Brain microvascular endothelial cell (primary cell): ENCODE measurements around the gene CLDN9.

Experiments
- DNase-seq: peaks from one replicate; pipeline ENCODE4 v3.0.0-alpha.2; 2020
- H3K27ac ChIP-seq: fragments of 250-450 bp; sonication (Bioruptor Pico); 2 replicates; pipeline ENCODE4 v1.5.1; 2020; ENCODE audit warnings: mild to moderate bottlenecking, moderate library complexity
- H3K27me3 ChIP-seq: fragments of 250-450 bp; sonication (Bioruptor Pico); replicated peaks from 2 replicates; pipeline ENCODE4 v1.5.1; 2020; ENCODE audit warnings: mild to moderate bottlenecking
- H3K36me3 ChIP-seq: fragments of 250-450 bp; sonication (Bioruptor Pico); replicated peaks from 2 replicates; pipeline ENCODE4 v1.5.1; 2020; ENCODE audit warnings: mild to moderate bottlenecking
- H3K4me3 ChIP-seq: 2 replicates; pipeline ENCODE4 v1.5.1; 2011; ENCODE audit warnings: low read depth, mild to moderate bottlenecking, control low read depth, low read length, moderate library complexity
- CTCF ChIP-seq: IDR thresholded peaks from 2 replicates; pipeline ENCODE4 v1.5.1; 2011; ENCODE audit warnings: low read depth, mild to moderate bottlenecking, moderate library complexity, low read length, control low read depth, inconsistent platforms; ENCODE audit errors: missing control alignments
- in situ Hi-C: cut with HindIII; loops from 2 replicates; pipeline ENCODE4 v1.10.0; 2017; ENCODE audit warnings: low sequenced_read_pairs, low pct_ligation_motif_present

The CLDN9 gene

GRCh38 chr16:3025032-3026002 lies 12.6 kb downstream of the CLDN9 start:
- no peak for DNase-seq
- in situ Hi-C loops = no loop called here
- no peak overlapping the region for H3K4me3 ChIP-seq
- TF ChIP-seq CTCF = no peak
- H3K36me3 ChIP-seq = peaks cover 17% of the 10 kb centered on the region
- no peak overlapping the region for H3K27ac ChIP-seq
- H3K27me3 ChIP-seq = peaks cover 11% of the 10 kb centered on the region

DNA sequence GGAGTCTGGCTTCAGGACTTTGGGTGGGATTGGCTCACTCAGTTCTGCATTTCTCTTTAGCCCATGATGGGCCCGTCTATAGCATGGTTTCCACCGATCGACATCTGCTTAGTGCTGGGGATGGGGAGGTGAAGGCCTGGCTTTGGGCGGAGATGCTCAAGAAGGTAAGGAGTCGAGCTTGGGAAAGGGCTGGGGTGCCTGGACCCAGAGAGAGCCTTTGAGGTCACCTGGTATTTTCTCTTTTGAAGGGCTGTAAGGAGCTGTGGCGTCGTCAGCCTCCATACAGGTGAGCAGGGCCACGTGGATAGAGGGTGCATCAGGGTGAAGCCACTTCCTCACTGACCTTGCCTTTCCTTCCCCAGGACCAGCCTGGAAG lies 13.3 kb downstream of the CLDN9 start:
- TF ChIP-seq CTCF = no peak
- in situ Hi-C loops = no loop called here
- Histone ChIP-seq H3K36me3 (peaks cover 17% of the 10 kb centered on the region), H3K4me3 (no peak overlapping the region), H3K27me3 (peaks cover 17% of the 10 kb centered on the region), H3K27ac (no peak overlapping the region)
- no peak for DNase-seq

DNA sequence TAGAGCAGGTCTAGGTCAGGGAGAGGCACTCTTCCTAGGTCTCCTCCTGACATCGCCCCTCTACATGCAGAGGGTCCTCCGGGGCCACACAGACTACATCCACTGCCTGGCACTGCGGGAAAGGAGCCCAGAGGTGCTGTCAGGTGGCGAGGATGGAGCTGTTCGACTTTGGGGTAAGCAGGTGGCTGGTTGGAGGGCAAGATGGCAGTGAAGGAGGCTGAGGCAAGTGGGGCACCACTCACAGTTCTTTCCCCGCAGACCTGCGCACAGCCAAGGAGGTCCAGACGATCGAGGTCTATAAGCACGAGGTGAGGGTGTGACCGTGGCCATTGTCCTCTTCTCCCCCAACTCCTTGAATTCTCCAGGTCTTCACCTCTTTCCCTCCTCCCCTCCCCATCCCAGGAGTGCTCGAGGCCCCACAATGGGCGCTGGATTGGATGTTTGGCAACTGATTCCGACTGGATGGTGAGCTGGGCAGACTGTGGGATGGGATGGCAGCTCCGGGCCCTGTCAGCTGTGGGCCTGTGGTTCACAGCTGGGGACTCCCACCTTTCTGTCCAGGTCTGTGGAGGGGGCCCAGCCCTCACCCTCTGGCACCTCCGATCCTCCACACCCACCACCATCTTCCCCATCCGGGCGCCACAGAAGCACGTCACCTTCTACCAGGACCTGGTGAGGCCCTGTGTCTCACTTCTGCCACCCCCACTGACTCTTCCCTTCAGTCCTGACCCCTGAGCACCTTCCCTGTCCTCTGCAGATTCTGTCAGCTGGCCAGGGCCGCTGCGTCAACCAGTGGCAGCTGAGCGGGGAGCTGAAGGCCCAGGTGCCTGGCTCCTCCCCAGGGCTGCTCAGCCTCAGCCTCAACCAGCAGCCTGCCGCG lies 14.1 kb downstream of the CLDN9 start:
- Histone ChIP-seq H3K36me3 (peaks cover 15% of the 10 kb centered on the region), H3K27me3 (peaks cover 17% of the 10 kb centered on the region), H3K27ac (no peak overlapping the region), H3K4me3 (no peak overlapping the region)
- in situ Hi-C loops = no loop called here
- DNase-seq = no peak
- TF ChIP-seq CTCF = no peak

DNA sequence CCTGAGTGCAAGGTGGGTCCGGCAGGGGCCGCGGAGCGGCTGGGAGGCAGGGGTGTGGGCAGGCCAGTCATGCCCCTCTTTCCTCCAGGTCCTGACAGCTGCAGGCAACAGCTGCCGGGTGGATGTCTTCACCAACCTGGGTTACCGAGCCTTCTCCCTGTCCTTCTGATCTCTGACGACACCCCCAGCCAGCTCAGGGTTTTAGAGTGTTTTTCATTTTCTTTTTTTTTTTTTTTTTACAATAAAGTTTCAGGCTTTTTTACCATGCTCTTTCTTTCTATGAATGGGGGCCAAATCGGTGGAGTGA lies 14.7 kb downstream of the CLDN9 start:
- no peak for TF ChIP-seq CTCF
- no peak for DNase-seq
- Histone ChIP-seq H3K4me3 (no peak overlapping the region), H3K36me3 (peaks cover 13% of the 10 kb centered on the region), H3K27me3 (peaks cover 22% of the 10 kb centered on the region), H3K27ac (no peak overlapping the region)
- in situ Hi-C loops = no loop called here

- no peak overlapping the region for H3K27ac ChIP-seq
- in situ Hi-C loops = no loop called here
- H3K27me3 ChIP-seq = peaks cover 29% of the 10 kb centered on the region
- H3K4me3 ChIP-seq = no peak overlapping the region
- peaks cover 7% of the 10 kb centered on the region for H3K36me3 ChIP-seq
- peak; percentile 80 for TF ChIP-seq CTCF
- peak; percentile 45 for DNase-seq
Observed at GRCh38 chr16:3027983-3028715, 15.4 kb downstream of the CLDN9 start.
